T47D (cell line): Measurements from ENCODE around the gene POLR3C.
"Not testable (repeated sequence)": the region's sequence is repeated elsewhere in the genome, so short reads cannot be mapped to it uniquely, and the experiment has no call there.

Experiments
- DNase-seq, 2 experiments: peaks; one replicate each; pipeline versions ENCODE4 v3.0.0 to v3.0.0-alpha.2; 2011 to 2012; ENCODE audit warnings: low read depth in 1 of 2, low spot score in 1 of 2
- JUND ChIP-seq: IDR thresholded peaks from 2 replicates; pipeline ENCODE4 v1.6.1; 2012; ENCODE audit warnings: low read depth
- in situ Hi-C: cut with HindIII; loops from 2 replicates; pipeline ENCODE4 v1.10.0; 2016; ENCODE audit warnings: low sequenced_read_pairs, low pct_unique_long_range_greater_than_20kb

POLR3C gene

DNA sequence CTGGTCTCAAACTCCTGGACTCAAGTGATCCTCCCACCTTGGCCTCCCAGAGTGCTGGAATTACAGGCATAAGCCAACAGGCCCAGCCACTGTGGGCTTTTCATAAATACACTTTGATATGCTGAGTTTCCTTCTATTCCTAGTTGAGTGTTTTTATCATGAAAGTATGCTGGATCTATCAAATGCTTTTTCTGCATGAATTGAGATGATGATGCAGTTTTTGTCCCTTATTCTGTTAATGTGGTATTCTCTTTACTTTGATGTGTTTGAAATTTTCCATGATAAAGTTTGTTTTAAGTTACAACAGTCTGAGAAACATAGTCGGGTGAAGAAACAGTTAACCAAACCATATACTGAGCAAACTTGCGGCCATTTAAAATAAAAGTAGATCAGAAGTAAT is 24.2 kb upstream of the POLR3C start:
- in situ Hi-C loops = no loop called here
- TF ChIP-seq JUND = no peak

DNA sequence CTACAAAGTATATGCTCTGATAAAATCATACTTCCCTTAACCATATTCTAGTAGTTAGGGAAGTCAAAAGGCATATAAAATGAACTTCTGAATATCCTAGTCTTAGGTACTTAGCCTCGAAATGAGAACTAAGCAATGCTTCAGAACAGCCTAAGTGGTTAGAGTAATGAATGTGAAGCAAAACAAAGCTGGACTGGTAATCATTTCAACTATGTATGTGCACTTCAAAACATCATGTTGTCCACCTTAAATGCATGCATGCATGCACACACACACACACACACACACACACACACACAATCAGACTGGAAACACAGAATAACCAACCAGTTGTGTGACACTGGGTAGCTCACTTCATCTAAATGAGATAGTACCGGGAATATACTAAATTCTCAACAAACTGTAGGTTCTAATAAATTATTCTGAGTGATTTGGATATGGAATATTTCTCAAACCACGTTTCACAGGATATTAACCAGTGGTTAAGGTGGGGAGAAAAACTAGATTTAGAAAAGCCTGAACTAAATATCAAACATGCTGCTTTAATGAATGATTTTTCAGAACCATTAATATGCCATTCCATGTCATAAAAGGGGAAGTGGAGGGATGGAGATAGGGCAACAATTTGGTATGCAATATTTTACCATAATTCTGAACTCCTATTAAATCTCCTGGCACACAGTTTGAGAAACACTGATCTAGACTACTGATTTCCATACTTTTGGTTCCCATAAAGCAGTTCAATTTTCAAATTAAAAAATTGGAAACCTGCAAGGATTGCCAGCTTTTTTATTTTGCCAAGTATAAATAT is 19.6 kb upstream of the POLR3C start:
- no peak for DNase-seq
- TF ChIP-seq JUND = no peak
- in situ Hi-C loops = no loop called here

More for the DNA sequence above, 24.2 kb upstream of the POLR3C start:
- DNase-seq = no peak

DNA sequence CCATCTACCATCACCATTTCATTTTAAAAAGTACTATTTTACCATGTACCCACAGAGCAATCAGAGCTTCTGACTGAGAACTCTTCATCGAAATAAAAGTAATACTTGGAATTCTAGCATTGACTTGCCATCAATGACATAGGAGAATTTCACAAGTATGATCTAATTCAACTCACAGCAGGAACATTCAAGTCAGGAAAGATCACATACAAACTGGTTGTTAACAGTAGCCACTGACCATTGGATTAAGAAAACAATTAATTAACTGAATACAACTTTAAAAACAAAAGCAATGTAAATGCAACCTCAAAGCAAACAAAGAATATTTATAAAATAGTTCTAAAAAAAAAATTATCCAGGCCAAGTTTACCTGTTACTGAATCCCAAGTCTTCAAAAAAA is 18.9 kb upstream of the POLR3C start:
- no peak for TF ChIP-seq JUND
- in situ Hi-C loops = no loop called here
- no peak for DNase-seq

DNA sequence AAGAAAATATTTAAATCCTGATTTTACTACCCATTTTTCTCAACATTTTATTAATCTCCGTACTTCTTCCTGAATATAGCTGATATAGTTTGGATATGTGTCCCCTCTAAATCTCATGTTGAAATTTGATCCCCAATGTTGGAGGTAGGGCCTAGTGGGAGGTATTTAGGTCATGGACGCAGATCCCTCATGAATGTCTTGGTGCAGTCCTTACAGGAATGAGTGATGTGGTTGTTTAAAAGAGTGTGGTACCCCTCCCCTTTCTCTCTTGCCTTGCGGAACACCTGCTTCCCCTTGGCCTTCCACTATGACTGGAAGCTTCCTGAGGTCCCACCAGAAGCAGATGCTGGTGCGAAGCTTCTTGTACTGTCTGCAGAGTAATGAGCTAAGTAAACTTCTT is 17.6 kb upstream of the POLR3C start:
- no peak for DNase-seq
- no peak for TF ChIP-seq JUND
- in situ Hi-C loops = no loop called here

DNA sequence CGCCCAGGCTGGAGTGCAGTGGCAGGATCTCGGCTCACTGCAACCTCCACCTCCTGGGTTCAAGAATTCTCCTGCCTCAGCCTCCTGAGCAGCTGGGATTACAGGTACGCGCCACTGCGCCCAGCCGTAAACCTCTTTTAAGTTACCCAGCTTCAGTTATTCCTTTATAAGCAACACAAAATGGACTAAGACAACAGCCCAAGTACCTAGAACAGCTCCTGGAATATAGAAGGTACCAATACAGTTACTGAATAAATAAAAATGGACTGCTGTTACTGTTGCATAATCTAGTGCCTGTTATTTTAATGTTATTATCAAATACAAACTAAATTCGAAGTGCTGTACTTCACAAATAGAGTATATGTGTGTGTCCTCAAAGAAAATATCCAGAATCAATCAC is 17.2 kb upstream of the POLR3C start:
- DNase-seq = no peak
- TF ChIP-seq JUND = no peak

DNA sequence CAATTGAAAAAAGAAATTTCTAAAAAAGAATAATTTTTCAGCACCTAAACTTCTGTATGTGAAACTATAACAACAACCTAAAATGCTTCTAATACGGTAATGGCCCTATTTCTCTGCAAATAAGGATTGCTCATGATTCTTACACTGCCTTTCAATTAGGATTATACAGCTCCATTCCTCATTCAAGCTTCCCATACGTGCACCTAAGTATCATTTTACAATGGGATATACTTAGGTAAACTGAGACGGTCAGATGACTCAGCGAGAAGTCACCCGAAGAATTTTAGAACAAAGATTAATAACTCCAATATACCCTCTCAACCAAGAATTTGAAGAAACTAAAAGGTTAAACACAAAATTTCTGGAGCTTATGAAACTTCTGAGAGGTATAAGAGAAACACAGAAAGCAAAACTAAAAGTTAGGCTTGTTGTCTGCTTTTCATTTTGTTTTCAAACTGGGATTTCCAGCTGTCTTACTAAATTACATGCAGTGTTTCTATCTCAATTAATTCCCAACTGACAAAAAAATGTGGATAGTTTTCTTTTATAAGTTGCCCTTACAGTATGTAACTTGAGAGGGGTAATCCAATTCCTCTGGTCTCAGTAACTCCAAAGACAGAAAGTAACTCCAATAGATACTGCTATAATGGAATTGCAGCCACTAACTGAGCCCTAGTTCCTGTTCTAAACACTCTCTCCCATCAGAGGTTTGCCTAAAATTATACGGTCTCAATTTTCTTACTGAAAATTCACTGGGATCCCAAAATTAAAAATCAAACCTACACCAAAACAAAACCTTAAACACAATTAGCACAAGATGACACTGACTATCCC is 10.8 kb upstream of the POLR3C start:
- in situ Hi-C loops = not testable (repeated sequence)

More for the DNA sequence above, 17.2 kb upstream of the POLR3C start:
- in situ Hi-C loops = no loop called here

DNA sequence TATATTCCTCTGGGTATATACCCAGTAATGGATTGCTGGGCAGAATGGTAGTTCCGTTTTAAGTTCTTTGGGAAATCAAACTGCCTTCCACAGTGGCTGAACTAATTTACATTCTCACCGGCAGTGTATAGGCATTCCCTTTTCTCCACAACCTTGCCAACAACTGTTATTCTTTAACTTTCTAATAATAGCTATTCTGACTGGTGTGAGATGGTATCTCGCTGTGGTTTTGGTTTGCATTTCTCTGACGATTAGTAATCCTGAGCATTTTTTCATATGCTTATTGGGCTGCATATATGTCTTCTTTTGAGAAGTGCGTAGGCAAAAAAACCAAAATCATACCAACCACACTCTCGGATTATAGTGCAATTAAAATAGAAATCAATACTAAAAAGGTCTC is 5.9 kb upstream of the POLR3C start:
- in situ Hi-C loops = not testable (repeated sequence)

More for the DNA sequence above, 10.8 kb upstream of the POLR3C start:
- DNase-seq = not testable (repeated sequence)

DNA sequence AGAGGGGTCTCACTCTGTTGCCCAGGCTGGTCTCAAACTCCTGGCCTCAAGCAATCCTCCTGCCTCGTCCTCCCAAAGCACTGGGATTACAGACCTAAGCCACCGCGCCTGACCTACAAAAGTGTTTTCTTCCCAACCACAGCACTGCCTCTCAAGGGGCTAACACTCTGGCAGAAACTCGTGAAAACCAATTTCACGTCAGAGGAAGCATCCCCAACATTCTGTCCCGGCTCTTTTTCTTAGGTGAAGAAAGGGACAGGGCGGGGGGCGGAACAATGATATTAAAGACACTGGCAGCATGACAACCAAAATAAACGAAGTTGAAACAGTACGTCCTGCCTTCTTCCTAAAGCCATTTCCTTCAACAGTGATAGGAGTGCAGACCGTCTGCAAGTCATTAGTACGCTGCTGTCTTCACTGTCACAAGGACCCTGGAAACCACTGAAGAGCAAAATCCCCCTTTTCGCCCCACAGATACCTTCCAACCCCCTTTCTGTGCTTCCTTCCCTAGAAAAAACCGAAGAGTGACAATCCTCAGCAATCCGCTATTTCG is 1.1 kb upstream of the POLR3C start:
- in situ Hi-C loops, DNase-seq: not testable (repeated sequence)

More for the DNA sequence above, 5.9 kb upstream of the POLR3C start:
- not testable (repeated sequence) for DNase-seq

DNA sequence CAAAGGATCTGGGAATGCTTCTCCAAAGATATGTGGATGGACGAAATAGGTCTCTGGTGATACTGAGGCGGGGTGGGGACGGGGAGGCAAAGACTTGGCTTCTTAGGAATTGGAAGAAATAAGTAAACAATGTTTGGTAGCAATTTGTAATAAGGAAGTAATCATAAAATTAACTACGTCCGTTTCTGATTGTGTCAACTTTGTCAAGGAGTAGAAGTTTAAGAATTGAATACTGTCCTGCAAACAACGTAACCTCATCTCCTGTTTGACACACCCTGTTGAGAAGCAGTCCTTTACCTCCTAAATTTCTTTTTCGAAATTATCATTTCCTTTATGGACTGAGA is 471 bp downstream of the POLR3C start:
- in situ Hi-C loops = no loop called here

DNA sequence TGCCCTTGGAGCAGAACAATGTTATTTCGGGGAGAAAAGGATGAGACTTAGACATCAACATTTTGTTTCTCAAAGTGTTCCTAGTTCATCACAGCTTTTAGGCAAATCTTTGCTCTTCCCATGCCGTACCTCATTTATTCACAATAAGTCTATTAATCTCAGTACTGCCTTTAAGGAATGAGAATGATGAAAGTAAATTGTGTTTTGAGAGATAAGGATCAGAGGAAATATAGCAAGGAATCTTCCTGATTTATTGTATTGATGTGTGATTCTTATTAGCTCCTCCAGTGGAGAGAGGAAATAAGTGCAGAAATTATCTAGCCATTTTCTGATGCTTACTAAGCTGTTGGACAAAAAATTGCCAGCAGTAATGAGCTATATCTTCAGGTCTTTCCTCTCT is 2.0 kb downstream of the POLR3C start:
- no peak for DNase-seq
- in situ Hi-C loops = no loop called here
- TF ChIP-seq JUND = no peak

More for the DNA sequence above, 471 bp downstream of the POLR3C start:
- DNase-seq = no peak
- no peak for TF ChIP-seq JUND

DNA sequence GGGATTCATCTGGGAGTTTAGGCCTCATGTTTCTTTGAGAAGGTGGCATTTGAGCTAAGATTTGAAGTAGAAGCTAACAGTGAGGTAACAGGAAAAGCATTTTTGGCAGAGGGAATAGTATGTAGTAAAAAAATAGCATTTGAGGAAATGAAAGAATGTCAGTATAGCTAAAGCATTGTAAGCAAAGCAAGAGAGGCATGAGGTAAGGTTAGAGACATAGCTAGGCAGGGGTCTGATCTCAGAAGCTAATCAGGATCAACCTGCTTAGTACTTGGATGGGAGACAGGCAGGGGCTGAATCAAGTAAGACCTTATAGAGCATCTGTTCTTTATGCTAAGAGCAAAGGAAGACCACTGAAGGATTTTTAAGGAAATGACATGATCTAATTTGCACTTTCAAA is 4.0 kb downstream of the POLR3C start:
- DNase-seq = no peak
- no peak for TF ChIP-seq JUND
- in situ Hi-C loops = no loop called here

DNA sequence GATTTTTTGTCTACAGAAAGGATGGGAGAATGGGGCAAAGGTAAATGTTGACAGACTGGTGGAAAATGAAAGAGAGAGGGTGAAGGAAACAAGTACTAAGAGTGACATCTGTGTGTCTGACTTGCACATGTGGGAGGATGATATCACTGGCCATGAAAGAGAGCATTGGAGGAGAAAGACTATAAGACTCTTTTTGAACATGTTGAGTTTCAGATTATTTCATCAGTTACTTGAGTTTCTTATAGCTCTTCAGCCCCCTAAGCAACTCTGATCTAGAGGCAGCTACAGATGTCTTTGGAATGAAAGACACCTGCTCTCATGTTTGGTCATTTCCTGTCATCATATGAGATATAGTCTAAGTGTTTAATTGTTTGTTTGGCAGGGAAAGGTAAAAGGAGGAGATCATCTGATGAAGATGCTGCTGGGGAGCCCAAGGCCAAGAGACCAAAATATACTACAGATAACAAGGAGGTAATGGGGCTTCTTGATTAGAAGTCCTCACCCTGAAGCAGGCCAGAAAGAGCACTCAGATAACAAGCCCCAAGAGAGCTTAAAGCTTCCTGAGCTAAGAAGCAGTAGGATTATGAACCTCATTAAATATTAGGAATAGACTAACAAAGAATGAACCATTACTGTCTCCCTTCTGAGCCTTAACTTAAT is 4.5 kb downstream of the POLR3C start:
- in situ Hi-C loops = no loop called here
- no peak for DNase-seq
- TF ChIP-seq JUND = no peak

DNA sequence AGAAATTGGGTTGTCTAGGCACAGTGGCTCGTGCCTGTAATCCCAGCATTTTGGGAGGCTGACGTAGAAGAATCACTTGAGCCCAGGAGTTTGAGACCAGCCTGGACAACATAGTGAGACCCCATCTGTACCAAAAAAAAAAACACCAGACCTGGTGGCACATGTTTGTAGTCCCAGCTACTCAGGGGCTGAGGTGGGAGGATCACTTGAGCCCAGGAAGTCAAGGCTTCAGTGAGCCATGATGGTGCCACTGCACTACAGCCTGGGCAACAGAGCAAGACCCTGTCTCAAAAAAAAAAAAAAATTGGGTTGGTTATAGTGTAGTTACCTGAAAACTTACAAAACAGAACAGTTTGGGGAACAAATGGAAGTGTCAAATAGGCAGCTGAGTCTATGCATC is 6.8 kb downstream of the POLR3C start:
- DNase-seq, in situ Hi-C loops: not testable (repeated sequence)
